Astrocyte (in vitro differentiated cells and primary cell): ENCODE results near the gene FHIT. TPM values are rescaled to one million over a fixed set of nuclear protein-coding genes. Genes with fewer than 3 reads are reported as not detected.

Experiments used
- DNase-seq: peaks from one replicate; pipeline ENCODE4 v3.0.0-alpha.2; 2010; ENCODE audit warnings: low read depth
- FAIRE-seq: peaks from 2 replicates; lab custom pipeline; 2011; peaks lifted over from hg19 to GRCh38; lab: Jason Lieb, UNC
- H2AFZ ChIP-seq: 2 replicates; pipeline ENCODE4 v1.6.0; 2012; ENCODE audit warnings: low read depth, low read length, inconsistent platforms
- H3K27ac ChIP-seq: 2 replicates; pipeline ENCODE4 v1.5.1; 2011; ENCODE audit warnings: low read depth, low read length, inconsistent platforms
- H3K27me3 ChIP-seq: 2 replicates; pipeline ENCODE4 v1.6.0; 2011; ENCODE audit warnings: low read length, inconsistent platforms; ENCODE audit not compliant: insufficient read depth
- H3K36me3 ChIP-seq: 2 replicates; pipeline ENCODE4 v1.5.1; 2011; ENCODE audit warnings: low read length, inconsistent platforms; ENCODE audit not compliant: insufficient read depth
- H3K4me1 ChIP-seq: 2 replicates; pipeline ENCODE4 v1.5.1; 2011; ENCODE audit warnings: low read length, inconsistent platforms; ENCODE audit not compliant: insufficient read depth
- H3K4me2 ChIP-seq: 2 replicates; pipeline ENCODE4 v1.6.0; 2012; ENCODE audit warnings: low read length, inconsistent platforms
- H3K4me3 ChIP-seq: 2 replicates; pipeline ENCODE4 v1.5.1; 2011; ENCODE audit warnings: low read depth, mild to moderate bottlenecking, low read length, inconsistent platforms; ENCODE audit not compliant: insufficient read depth
- H3K79me2 ChIP-seq: 2 replicates; pipeline ENCODE4 v1.6.0; 2012; ENCODE audit warnings: mild to moderate bottlenecking, low read length, inconsistent platforms; ENCODE audit not compliant: insufficient read depth
- H3K9ac ChIP-seq: 2 replicates; pipeline ENCODE4 v1.6.0; 2012; ENCODE audit warnings: mild to moderate bottlenecking, low read length, inconsistent platforms
- H3K9me3 ChIP-seq: 2 replicates; pipeline ENCODE4 v1.5.1; 2012; ENCODE audit warnings: low read depth, mild to moderate bottlenecking, low read length, inconsistent platforms; ENCODE audit not compliant: insufficient read depth
- H4K20me1 ChIP-seq: 2 replicates; pipeline ENCODE4 v1.6.0; 2012; ENCODE audit warnings: low read length, inconsistent platforms; ENCODE audit not compliant: insufficient read depth
- H3K27ac Mint-ChIP-seq: one replicate; pipeline ENCODE4 v1.8.0; 2021; ENCODE audit warnings: mild to moderate bottlenecking, mixed read lengths; ENCODE audit not compliant: unreplicated experiment
- H3K27me3 Mint-ChIP-seq: one replicate; pipeline ENCODE4 v1.8.0; 2021; ENCODE audit warnings: low read depth, mixed read lengths; ENCODE audit not compliant: unreplicated experiment
- H3K36me3 Mint-ChIP-seq: one replicate; pipeline ENCODE4 v1.8.0; 2021; ENCODE audit warnings: low read depth, mixed read lengths; ENCODE audit not compliant: unreplicated experiment
- H3K4me1 Mint-ChIP-seq: one replicate; pipeline ENCODE4 v1.8.0; 2021; ENCODE audit warnings: low read depth, mixed read lengths; ENCODE audit not compliant: unreplicated experiment
- H3K4me3 Mint-ChIP-seq: one replicate; pipeline ENCODE4 v1.8.0; 2021; ENCODE audit warnings: mild to moderate bottlenecking, moderate library complexity, mixed read lengths; ENCODE audit not compliant: unreplicated experiment
- H3K9me3 Mint-ChIP-seq: one replicate; pipeline ENCODE4 v1.8.0; 2021; ENCODE audit warnings: mild to moderate bottlenecking, mixed read lengths; ENCODE audit not compliant: unreplicated experiment
- EZH2 ChIP-seq: IDR thresholded peaks from 2 replicates; pipeline ENCODE4 v1.6.1; 2012; ENCODE audit warnings: mild to moderate bottlenecking, low read length, inconsistent platforms; ENCODE audit not compliant: insufficient read depth
- total RNA-seq: library from RNA; stranded (reverse); gene quantifications from 2 replicates; pipeline ENCODE4 v1.2.1, GENCODE V29; 2021
- TF ChIP-seq, protein P1 (sequence below): IDR thresholded peaks from 2 replicates; pipeline ENCODE4 v1.5.1; 2011; ENCODE audit warnings: low read depth, mild to moderate bottlenecking, inconsistent platforms, low read length, moderate library complexity; ENCODE audit not compliant: insufficient read depth

The FHIT gene
- total RNA-seq, 1 donor from 2014 or later = 6.7 TPM

DNA sequence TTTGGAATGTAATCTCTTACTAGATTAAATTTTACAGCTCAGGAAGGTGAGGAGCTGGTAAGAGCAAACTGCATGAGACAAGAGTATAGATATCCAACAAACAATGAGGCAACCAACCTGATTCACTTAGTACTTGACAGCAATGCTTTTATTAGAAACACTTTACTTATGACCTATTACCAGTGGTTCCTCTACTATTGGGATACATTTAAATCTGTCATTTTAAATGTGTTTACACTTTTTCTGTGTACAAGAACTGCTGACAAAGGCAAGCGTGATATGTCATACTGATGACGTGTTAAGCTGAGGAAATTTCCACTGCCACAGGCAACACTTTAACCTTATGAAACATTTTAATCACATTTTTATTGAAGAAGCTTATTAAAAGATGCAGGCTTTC, 1043.3 kb downstream of the FHIT start:
- H3K27me3 Mint-ChIP-seq = no peaks in the 10 kb centered on the region
- Histone ChIP-seq H2AFZ (no peak overlapping the region), H3K4me2 (no peak overlapping the region), H4K20me1 (no peaks in the 10 kb centered on the region), H3K4me3 (no peak overlapping the region), H3K4me1 (no peaks in the 10 kb centered on the region), H3K9ac (no peak overlapping the region), H3K79me2 (no peaks in the 10 kb centered on the region), H3K27ac (no peak overlapping the region), H3K9me3 (no peaks in the 10 kb centered on the region), H3K36me3 (no peaks in the 10 kb centered on the region), H3K27me3 (no peaks in the 10 kb centered on the region)
- no peak for FAIRE-seq
- no peaks in the 10 kb centered on the region for H3K4me1 Mint-ChIP-seq
- H3K4me3 Mint-ChIP-seq = no peak overlapping the region
- TF ChIP-seq, protein P1, sequence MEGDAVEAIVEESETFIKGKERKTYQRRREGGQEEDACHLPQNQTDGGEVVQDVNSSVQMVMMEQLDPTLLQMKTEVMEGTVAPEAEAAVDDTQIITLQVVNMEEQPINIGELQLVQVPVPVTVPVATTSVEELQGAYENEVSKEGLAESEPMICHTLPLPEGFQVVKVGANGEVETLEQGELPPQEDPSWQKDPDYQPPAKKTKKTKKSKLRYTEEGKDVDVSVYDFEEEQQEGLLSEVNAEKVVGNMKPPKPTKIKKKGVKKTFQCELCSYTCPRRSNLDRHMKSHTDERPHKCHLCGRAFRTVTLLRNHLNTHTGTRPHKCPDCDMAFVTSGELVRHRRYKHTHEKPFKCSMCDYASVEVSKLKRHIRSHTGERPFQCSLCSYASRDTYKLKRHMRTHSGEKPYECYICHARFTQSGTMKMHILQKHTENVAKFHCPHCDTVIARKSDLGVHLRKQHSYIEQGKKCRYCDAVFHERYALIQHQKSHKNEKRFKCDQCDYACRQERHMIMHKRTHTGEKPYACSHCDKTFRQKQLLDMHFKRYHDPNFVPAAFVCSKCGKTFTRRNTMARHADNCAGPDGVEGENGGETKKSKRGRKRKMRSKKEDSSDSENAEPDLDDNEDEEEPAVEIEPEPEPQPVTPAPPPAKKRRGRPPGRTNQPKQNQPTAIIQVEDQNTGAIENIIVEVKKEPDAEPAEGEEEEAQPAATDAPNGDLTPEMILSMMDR = no peak
- TF ChIP-seq EZH2 = no peak
- H3K9me3 Mint-ChIP-seq = no peaks in the 10 kb centered on the region
- no peak overlapping the region for H3K27ac Mint-ChIP-seq
- DNase-seq = no peak
- no peaks in the 10 kb centered on the region for H3K36me3 Mint-ChIP-seq

DNA sequence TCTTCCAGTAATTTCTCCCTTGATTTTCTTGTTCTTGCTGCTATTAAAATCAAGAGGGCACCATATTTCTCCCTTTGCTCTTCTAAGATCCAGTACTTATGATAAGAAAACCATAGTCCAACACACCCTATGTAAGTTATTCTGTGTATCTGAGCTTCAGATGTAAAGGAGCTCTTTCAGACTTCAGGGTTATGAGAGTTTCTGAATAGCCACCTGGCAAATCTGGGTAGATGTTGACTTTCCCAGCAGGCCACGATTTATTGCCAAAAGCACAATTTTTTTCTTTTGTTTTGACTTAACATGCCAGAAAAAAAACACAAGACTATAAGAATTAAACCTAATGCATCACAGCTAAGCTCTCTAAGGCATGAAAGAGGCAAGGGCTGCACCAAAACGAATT, 1045.0 kb downstream of the FHIT start:
- no peaks in the 10 kb centered on the region for H3K79me2 ChIP-seq
- H4K20me1 ChIP-seq = no peaks in the 10 kb centered on the region
- no peak for TF ChIP-seq EZH2
- TF ChIP-seq, protein P1 = no peak
- no peaks in the 10 kb centered on the region for H3K9me3 Mint-ChIP-seq
- no peaks in the 10 kb centered on the region for H3K4me1 ChIP-seq
- no peaks in the 10 kb centered on the region for H3K9me3 ChIP-seq
- no peak overlapping the region for H3K4me3 Mint-ChIP-seq
- H3K4me1 Mint-ChIP-seq = no peaks in the 10 kb centered on the region
- H3K9ac ChIP-seq = no peak overlapping the region
- no peaks in the 10 kb centered on the region for H3K27me3 Mint-ChIP-seq
- H3K27ac ChIP-seq = no peak overlapping the region
- no peaks in the 10 kb centered on the region for H3K27me3 ChIP-seq
- H3K36me3 Mint-ChIP-seq = no peaks in the 10 kb centered on the region
- H3K4me3 ChIP-seq = no peak overlapping the region
- H2AFZ ChIP-seq = no peak overlapping the region
- DNase-seq = no peak
- no peak for FAIRE-seq
- H3K27ac Mint-ChIP-seq = no peak overlapping the region
- H3K4me2 ChIP-seq = no peak overlapping the region
- no peaks in the 10 kb centered on the region for H3K36me3 ChIP-seq

GRCh38 chr3:60202052-60202726, 1049.1 kb downstream of the FHIT start:
- no peaks in the 10 kb centered on the region for H4K20me1 ChIP-seq
- DNase-seq = no peak
- H3K79me2 ChIP-seq = no peaks in the 10 kb centered on the region
- no peaks in the 10 kb centered on the region for H3K4me1 ChIP-seq
- no peaks in the 10 kb centered on the region for H3K9me3 ChIP-seq
- no peak overlapping the region for H3K4me3 ChIP-seq
- Mint-ChIP-seq H3K27ac (no peak overlapping the region), H3K9me3 (no peaks in the 10 kb centered on the region), H3K4me1 (peaks cover 2% of the 10 kb centered on the region), H3K27me3 (no peaks in the 10 kb centered on the region), H3K4me3 (no peak overlapping the region), H3K36me3 (no peaks in the 10 kb centered on the region)
- H3K27me3 ChIP-seq = no peaks in the 10 kb centered on the region
- no peak overlapping the region for H3K9ac ChIP-seq
- H3K36me3 ChIP-seq = no peaks in the 10 kb centered on the region
- TF ChIP-seq, protein P1 = no peak
- no peak for TF ChIP-seq EZH2
- H2AFZ ChIP-seq = no peak overlapping the region
- H3K4me2 ChIP-seq = no peak overlapping the region
- H3K27ac ChIP-seq = no peak overlapping the region
- FAIRE-seq = no peak
